Measurements from ENCODE around the gene BRPF3. TPM values are rescaled to one million over a fixed set of nuclear protein-coding genes. Genes with fewer than 3 reads are reported as not detected.

Gene BRPF3
- total and polyA plus RNA-seq, 2 of the 13 experiments (the other 11 are each of a cell fraction or from before 2014, with no cell fraction given): 12.3 to 22.9 TPM

- no peak for TF ChIP-seq BRCA1 (CRISPR knock-in tag; IDR thresholded peaks at IDR 0.05)
- no peak for TF ChIP-seq ZBTB1 (CRISPR knock-in tag; IDR thresholded peaks at IDR 0.05; ENCODE audit: borderline replicate concordance)
- TF ChIP-seq, protein P1, sequence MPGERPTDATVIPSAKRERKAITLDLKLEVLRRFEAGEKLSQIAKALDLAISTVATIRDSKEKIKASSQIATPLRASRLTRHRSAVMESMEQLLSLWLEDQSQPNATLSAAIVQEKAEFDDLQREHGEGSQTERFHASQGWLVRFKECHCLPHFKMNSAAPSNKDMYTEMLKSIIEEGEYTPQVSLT (CRISPR knock-in tag; IDR thresholded peaks at IDR 0.05; ENCODE audit: borderline replicate concordance, low read depth): no peak
- no peak for TF ChIP-seq ZNF850 (CRISPR knock-in tag; conservative IDR thresholded peaks at IDR 0.05)
- TF ChIP-seq, protein P2, sequence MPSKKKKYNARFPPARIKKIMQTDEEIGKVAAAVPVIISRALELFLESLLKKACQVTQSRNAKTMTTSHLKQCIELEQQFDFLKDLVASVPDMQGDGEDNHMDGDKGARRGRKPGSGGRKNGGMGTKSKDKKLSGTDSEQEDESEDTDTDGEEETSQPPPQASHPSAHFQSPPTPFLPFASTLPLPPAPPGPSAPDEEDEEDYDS (CRISPR knock-in tag; IDR thresholded peaks at IDR 0.05): no peak
- TF ChIP-seq TCF7 (IDR thresholded peaks at IDR 0.05; ENCODE audit: low read depth): 0 out of 2 replicates have a peak, but pooled peaks have one; percentile 12
- no peak for TF ChIP-seq SOX13 (IDR thresholded peaks at IDR 0.05)
- TF ChIP-seq SOX13 (CRISPR knock-in tag; conservative IDR thresholded peaks at IDR 0.05 in 1 of 2, IDR thresholded peaks at IDR 0.05 in 1 of 2): 0 out of 4 replicates have a peak, but pooled peaks of 1 of the 2 experiments have one; percentile 28
- TF ChIP-seq ELF3 (CRISPR knock-in tag; IDR thresholded peaks at IDR 0.05): no peak
- TF ChIP-seq ZNF7 (CRISPR knock-in tag; IDR thresholded peaks at IDR 0.05): peak; percentile 91
Observed at GRCh38 chr6:36180126-36180525, 16.4 kb upstream of the BRPF3 start (continued).

DNA sequence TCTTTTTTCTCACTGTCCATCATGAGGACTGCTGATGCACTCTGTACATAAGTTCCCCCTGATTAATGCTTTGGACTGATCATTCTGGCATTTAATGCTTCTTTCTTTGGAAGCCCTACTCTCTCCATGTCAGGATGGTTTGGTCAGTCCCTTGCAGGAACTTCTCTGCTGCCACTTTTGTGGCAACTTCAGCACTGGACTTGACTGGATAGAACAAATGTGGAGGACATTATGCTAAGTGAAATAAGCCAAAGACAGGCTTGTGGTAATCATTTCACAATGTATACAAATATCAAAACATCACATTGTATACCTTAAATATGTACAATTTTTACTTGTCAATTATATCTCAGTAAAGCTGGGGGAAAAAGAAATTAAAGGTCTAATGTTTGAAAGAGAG lies 12.2 kb upstream of the BRPF3 start:
- no peak for ATAC-seq
- TF ChIP-seq ZNF674 (CRISPR knock-in tag; IDR thresholded peaks at IDR 0.05; ENCODE audit: low read depth) (no peak), DR1 (CRISPR knock-in tag; IDR thresholded peaks at IDR 0.05) (no peak), SKIL (CRISPR knock-in tag; IDR thresholded peaks at IDR 0.05; ENCODE audit: borderline replicate concordance) (no peak), MED8 (CRISPR knock-in tag; IDR thresholded peaks at IDR 0.05; ENCODE audit: insufficient replicate concordance) (no peak), TSC22D2 (CRISPR knock-in tag; IDR thresholded peaks at IDR 0.05; ENCODE audit: borderline replicate concordance) (no peak), TARDBP (CRISPR knock-in tag; IDR thresholded peaks at IDR 0.05) (no peak), ZNF280B (CRISPR knock-in tag; IDR thresholded peaks at IDR 0.05; ENCODE audit: borderline replicate concordance) (no peak)
- TF ChIP-seq, protein P3, sequence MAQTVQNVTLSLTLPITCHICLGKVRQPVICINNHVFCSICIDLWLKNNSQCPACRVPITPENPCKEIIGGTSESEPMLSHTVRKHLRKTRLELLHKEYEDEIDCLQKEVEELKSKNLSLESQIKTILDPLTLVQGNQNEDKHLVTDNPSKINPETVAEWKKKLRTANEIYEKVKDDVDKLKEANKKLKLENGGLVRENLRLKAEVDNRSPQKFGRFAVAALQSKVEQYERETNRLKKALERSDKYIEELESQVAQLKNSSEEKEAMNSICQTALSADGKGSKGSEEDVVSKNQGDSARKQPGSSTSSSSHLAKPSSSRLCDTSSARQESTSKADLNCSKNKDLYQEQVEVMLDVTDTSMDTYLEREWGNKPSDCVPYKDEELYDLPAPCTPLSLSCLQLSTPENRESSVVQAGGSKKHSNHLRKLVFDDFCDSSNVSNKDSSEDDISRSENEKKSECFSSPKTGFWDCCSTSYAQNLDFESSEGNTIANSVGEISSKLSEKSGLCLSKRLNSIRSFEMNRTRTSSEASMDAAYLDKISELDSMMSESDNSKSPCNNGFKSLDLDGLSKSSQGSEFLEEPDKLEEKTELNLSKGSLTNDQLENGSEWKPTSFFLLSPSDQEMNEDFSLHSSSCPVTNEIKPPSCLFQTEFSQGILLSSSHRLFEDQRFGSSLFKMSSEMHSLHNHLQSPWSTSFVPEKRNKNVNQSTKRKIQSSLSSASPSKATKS (CRISPR knock-in tag; IDR thresholded peaks at IDR 0.05): no peak

More for the DNA sequence above, 12.2 kb upstream of the BRPF3 start:
- Histone ChIP-seq H3K9ac (ENCODE audit: insufficient read depth, low read depth, low read length) (no peak overlapping the region), H2AFZ (ENCODE audit: low read length) (no peak overlapping the region), H3K36me3 (replicated peaks in 1 of 2; ENCODE audit: control insufficient read depth in 1 of 2, insufficient read depth in 2 of 2, low read length in 2 of 2) (no peaks in the 10 kb centered on the region), H3K4me2 (ENCODE audit: low read depth, low read length) (no peak overlapping the region), H3K27ac (ENCODE audit: extremely low read length, insufficient read depth, low read length) (no peak overlapping the region), H3K4me1 (ENCODE audit: insufficient read depth, low read length) (peaks cover 7% of the 10 kb centered on the region; the same call in 1 of the 2 replicates), H3K4me3 (replicated peaks in 1 of 3; ENCODE audit: insufficient read depth in 1 of 3, low read depth in 2 of 3, low read length in 3 of 3) (no peak overlapping the region), H3K9me3 (ENCODE audit: low read length) (peaks cover 5% of the 10 kb centered on the region; the same call in 1 of the 2 replicates), H3K79me2 (ENCODE audit: insufficient read depth, low read length) (no peaks in the 10 kb centered on the region), H4K20me1 (ENCODE audit: insufficient read depth, low read length) (no peaks in the 10 kb centered on the region), H3K27me3 (ENCODE audit: control insufficient read depth in 1 of 2, insufficient read depth in 2 of 2, low read length in 2 of 2) (no peaks in the 10 kb centered on the region)
- no TSS peak for BruUV-seq (replicated peaks)
- POLR2A ChIA-PET: no interaction called here
- DNase-seq (ENCODE audit: low spot score) (no peak), FAIRE-seq (no peak)
- in situ Hi-C loops (cut with HindIII; ENCODE audit: extremely low pct_ligation_motif_present, low pct_unique_long_range_greater_than_20kb): no loop called here
- intact Hi-C loops (cut with micrococcal nuclease; ENCODE audit: unreplicated experiment): no loop called here
- CTCF ChIA-PET (ENCODE audit: low intra/inter-chr PET ratio, low total read pairs): no interaction called here

Data from HepG2 (cell line).